Measurements from ENCODE around the gene CD8B.
"Not testable (repeated sequence)": the region's sequence is repeated elsewhere in the genome, so short reads cannot be mapped to it uniquely, and the experiment has no call there.

Gene CD8B

DNA sequence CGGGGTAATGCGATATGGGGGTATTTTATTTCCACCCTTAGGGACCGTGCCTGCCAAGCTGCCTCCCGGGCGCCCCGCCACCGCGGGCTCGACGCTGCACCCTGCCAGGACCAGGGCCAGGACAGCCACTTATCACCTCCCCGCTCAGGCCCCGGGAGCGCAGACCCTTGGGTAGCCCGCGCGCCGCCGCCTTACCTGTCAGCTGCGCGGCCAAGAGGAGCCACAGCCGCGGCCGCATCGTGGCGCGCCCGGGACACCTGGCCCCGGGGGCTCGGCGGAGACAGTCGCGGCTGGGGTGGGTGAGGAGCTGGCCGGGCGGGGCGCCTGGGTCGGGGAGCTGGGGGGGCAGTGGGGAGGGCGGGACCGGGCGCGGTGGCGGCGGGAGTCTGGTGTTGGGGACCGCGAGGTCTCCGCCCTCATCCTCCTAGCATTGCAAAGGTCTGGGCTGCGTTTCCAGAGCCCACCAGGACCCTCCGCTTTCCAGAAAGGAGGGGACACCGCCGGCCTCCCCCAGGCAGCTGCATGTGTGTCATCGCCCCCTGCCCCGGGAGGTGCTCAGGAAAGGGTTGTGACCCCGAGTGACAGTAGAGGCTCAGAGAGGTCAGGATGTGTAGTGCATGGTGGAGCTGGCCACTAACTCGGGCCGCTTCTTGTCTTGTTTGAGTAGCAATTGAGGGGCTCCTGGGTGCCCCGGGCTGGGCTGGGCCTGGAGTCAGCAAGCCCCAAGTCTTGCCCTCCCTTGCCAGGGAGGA lies at the start of gene CD8B:
Gene CD8B, minus strand, starts transcription at position 259 of the 752 bp plus-strand sequence. Its CDS starts 21 bp downstream, at position 238.
- not testable (repeated sequence) for DNase-seq

DNA sequence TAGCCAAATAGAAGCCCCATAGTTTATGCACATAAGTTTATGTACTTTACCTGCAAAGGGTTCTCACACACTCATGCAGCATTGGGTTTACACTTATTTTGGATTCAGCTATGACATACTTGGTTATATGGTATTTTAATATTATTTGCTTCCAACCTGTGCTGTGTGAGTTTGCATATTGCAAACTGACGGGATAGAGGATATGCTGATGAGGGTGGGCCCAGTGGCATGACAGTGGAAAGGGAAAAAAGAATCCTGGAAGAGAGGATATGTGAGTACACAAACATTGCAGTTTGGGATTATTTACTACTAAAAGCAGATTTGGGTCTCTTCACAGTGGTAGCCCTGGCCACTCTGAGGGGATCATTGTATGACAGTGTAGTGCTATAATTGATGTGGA lies 44.2 kb upstream of the CD8B start:
- not testable (repeated sequence) for DNase-seq

DNA sequence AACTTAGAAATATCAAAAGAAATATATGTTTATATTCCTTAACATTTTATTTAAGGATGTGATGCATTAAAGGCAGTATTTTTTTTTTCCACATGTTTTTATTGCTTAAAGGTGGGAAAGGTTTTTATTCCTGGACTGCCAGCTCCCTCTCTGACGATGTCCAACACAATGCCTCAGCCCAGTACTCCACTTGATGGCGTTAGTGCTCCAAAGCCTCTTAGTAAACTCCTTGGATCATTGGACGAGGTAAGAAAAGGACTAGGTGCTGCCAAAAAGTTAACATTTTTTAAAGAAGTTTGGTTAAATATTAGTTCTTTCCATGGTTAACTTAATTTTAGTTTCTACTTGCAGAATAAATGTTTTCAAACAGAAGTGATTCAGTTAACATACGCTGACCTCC lies 39.0 kb upstream of the CD8B start:
- not testable (repeated sequence) for DNase-seq

GRCh38 chr2:86886026-86886425 lies 24.3 kb upstream of the CD8B start:
- DNase-seq: not testable (repeated sequence)

DNA sequence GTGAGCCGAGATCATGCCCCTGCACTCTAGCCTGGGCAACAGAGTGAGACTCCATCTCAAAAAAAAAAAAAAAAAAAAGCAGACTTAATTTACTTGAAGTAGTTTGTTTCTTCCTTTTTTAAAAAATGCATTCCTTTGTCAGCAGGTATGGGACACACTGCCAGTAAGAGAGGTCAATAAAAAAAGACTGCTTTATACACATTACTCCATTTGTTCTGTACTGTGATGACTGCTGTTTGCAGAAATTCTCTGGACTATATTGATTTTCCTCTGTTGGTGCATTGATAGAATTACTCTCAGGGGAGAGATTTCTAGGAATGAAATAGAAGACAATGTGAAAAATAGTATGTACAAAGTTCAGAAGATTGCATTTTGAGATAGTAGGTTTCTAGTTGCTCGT lies 21.2 kb upstream of the CD8B start:
- not testable (repeated sequence) for DNase-seq

DNA sequence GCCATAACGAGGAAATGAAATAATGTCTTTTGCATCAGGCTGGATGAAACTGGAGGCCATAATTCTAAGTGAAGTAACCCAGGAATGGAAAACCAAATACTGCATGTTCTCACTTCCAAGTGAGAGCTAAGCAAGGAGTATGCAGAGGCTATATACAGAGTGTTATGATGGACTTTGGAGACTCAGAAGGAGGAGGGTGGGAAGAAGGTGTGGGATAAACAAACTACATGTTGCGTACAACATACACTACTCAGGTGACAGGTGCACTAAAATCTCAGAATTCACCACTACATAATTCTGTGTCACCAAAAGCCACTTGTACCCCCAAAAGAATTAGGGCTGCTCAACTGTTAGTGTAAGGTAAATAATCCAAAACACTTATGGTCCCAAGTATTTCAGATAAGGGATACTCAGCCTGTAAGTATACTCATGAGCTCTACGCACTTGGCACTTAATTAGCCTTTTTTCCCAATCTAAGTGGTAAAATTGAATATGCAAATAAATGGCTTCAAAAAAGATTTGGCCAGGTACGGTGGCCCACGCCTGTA lies 20.5 kb upstream of the CD8B start:
- not testable (repeated sequence) for DNase-seq

DNA sequence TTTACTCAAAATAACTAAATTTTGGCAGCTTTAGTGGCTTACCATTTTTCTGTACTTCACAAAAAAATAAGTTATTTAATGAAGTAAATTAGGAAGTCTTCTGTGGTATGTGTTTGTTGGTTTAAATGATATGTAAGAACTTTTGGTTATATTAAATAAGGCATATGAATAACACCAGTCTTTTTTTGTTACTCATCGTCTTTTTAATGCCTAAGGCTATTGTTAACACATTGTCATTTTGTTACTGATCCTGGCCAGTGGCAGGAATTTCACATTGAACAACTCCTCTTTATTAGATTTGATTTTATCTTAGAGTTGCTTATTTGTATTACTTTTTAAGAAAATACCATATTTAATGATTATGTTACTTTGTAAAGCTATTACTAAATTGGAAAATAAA lies 17.3 kb upstream of the CD8B start:
- not testable (repeated sequence) for DNase-seq

- not testable (repeated sequence) for DNase-seq
These were observed 9.3 kb upstream of the CD8B start for GRCh38 chr2:86870941-86871340.

DNA sequence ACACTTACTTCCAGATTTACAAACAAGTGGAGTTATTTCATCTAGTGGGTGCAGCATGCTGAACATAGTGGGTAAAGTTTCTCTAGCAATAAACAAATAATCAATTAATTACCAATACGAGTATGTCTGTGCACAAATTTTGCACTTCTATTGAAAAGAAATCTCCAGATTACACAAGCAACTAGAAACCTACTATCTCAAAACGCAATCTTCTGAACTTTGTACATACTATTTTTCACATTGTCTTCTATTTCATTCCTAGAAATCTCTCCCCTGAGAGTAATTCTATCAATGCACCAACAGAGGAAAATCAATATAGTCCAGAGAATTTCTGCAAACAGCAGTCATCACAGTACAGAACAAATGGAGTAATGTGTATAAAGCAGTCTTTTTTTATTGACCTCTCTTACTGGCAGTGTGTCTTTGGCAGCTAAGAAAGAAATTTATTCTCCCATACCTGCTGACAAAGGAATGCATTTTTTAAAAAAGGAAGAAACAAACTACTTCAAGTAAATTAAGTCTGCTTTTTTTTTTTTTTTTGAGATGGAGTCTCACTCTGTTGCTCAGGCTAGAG lies 7.3 kb upstream of the CD8B start:
- not testable (repeated sequence) for DNase-seq

- DNase-seq: not testable (repeated sequence)
These were observed 656 bp upstream of the CD8B start for GRCh38 chr2:86862380-86862703.

- DNase-seq: not testable (repeated sequence)
These were observed 511 bp downstream of the CD8B start for GRCh38 chr2:86861175-86861574.

DNA sequence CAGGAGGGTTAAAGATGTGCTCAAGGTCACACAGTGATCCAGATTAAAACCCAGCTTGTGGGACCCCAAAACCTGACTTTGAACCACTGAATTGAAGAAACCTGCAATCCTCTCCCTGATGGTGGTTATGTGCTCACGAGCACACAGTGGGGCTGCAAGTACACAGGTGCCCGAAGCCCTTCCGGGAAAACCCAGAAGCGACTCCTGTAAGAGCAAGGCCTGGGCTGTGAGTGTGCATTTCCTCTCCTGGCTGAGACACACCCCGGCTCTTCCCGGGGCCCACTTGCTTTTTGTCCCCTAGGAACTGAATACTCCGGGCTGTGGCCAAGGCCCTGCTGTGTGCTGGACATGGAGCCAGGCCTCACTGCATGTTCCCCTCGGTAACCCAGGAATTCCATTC lies 1.1 kb downstream of the CD8B start:
- not testable (repeated sequence) for DNase-seq

GRCh38 chr2:86857688-86858087 lies 4.0 kb downstream of the CD8B start:
- DNase-seq: not testable (repeated sequence)

DNA sequence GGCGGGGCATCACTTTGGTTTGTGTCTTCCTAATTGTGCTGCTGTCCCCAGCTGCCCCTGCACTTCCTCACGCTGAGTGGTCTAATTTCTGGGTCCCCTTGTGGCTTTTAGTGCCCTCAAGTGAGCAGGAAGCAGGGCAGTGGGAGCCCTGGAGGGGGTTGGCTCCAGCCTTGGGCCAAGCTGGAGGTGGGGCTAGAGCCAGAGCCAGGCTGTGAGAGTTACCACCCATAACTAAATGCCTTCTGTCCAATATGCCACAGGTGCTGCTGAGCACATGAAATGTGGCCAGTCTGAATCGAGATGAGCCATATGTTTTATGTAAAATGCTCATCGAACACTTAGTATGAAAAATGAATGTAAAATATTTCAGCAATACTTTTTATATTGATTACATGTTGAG lies 5.2 kb downstream of the CD8B start:
- DNase-seq: not testable (repeated sequence)

DNA sequence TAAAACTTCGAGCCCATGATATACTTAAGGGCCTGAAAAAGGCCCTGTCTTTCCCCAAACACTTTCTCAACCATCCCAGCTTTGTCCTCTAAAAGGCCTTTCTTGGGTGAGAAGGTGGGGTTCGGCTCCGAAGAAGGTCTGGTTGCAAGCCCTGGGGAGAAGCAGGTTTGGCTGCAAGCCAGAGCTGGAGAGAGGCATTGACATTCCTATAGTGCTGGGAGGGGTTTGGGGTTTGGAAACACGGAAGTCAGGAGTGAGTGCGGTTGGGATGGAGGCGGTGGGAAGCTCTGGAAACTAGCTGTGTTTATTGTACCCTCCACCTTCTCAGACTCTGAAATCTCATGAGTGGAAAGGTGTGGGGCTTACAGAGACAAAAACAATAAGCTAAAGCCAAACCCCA lies 5.7 kb downstream of the CD8B start:
- DNase-seq: not testable (repeated sequence)

DNA sequence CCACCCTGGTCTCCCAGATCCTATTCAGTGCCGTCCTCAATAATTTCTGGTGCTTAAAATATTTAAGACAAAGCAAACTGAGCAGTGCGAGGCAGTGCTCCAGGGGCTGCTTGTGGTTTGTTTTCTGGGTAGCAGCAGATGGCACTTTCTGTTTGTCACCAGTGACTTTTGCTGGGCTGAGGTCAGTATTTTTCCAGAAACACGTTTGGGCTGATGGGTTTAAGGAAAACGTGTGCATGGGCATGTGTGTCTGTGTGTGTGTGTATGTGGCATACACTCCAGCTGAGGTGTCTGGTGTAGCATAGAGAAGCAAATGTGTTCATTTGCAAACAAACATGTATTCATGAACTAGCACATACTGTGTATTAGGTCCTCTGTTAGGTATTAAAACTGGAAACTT lies 10.1 kb downstream of the CD8B start:
- not testable (repeated sequence) for DNase-seq

- DNase-seq: not testable (repeated sequence)
These were observed 19.0 kb downstream of the CD8B start for GRCh38 chr2:86842607-86843234.

GRCh38 chr2:86841330-86841729 lies 20.4 kb downstream of the CD8B start:
- DNase-seq: not testable (repeated sequence)

DNA sequence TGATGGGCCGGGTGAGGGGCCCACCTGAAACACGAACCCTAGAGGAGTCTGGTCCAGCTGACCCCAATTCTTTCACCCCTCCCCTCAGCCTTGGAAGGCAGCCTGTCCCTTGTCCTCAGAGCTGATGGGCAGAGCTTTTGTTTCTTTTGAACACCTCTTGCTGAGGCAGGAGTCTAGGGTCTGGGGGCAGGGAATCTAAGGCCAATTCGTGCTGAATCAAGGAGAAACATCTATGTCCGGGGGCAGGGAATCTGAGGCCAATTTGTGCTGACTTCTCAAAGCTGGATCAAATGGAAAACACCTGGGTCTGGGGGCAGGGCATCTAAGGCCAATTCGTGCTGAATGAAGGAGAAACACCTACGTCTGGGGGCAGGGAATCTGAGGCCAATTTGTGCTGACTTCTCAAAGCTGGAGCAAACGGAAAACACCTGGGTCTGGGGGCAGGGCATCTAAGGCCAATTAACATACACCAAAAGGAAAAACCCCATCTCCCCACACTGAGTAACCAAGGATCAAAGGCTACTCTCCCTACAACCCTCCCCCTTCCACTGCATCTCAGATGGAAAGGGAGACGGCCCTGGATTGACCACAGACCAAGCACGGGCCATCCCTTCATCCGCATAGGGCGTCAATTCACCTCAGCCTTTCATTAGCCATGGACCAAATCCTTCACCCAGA lies 21.7 kb downstream of the CD8B start:
- DNase-seq: not testable (repeated sequence)

DNA sequence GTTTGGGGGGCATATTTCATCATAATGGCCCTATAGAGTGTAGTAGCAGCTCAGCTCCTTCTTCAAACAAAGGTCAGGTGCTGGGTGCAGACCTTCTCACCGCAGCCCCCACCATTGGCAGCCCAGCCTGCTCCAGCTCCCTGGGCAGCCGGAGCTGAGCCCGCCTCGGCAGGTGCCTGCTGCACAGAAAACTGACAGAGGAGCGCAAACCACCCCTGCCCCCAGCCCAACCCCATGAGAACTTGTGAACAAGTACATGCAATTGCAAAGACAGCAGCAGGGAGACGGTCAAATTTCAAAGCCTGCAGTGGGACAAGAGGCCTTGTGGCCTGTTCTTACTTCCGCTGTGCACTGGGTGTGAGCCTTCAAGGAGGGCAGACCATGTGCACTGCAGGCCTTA lies 22.2 kb downstream of the CD8B start:
- not testable (repeated sequence) for DNase-seq

DNA sequence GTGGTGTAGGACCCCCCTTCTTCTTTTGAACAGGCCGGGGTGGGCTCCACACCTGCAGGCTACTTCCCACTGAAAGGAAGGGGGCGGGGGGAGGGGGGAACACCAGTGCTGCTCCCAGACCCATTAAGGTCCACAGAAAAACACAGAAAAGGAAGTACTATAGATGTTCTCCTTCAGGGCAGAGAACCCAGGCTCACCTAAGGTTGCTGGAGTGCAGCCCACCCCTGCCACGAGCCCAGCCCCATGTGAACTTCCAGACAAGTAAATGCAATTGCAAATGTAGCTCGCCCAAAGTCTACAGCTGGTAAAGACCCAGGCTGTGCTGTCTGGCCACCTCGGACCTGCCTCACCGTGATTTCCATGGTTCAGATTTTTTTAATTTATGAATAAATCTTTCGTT lies 24.0 kb downstream of the CD8B start:
- not testable (repeated sequence) for DNase-seq

GRCh38 chr2:86836915-86837695 lies 24.6 kb downstream of the CD8B start:
- peak; percentile 72 for DNase-seq

All from HCEC 1CT (cell line).